Measurements from ENCODE around the gene JUND. TPM values are rescaled to one million over a fixed set of nuclear protein-coding genes. Genes with fewer than 3 reads are reported as not detected.

JUND gene
- polyA plus RNA-seq, 3 donors: 22.5 to 1,792 (median 86.9) TPM

DNA sequence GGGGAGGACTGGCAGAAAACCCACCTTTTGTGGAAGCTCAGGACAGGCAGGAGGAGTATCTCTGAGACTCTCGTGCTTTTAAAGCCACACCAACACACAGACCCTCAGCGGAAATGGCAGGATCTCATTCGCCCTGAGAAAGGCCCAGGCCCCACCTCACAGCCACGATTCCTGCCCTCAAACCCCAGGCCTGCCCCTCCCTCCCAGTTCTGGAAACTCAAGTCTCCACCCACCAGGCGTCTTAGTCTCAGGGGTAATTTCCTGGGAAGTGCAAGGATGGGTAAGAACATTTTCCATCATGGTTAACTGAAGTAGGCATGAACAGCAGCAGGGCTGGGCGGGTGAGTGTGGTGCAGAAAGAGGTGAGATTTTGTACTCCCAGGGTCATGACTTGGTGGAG, 47.2 kb downstream of the JUND start:
- TF ChIP-seq, protein P1, sequence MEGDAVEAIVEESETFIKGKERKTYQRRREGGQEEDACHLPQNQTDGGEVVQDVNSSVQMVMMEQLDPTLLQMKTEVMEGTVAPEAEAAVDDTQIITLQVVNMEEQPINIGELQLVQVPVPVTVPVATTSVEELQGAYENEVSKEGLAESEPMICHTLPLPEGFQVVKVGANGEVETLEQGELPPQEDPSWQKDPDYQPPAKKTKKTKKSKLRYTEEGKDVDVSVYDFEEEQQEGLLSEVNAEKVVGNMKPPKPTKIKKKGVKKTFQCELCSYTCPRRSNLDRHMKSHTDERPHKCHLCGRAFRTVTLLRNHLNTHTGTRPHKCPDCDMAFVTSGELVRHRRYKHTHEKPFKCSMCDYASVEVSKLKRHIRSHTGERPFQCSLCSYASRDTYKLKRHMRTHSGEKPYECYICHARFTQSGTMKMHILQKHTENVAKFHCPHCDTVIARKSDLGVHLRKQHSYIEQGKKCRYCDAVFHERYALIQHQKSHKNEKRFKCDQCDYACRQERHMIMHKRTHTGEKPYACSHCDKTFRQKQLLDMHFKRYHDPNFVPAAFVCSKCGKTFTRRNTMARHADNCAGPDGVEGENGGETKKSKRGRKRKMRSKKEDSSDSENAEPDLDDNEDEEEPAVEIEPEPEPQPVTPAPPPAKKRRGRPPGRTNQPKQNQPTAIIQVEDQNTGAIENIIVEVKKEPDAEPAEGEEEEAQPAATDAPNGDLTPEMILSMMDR (IDR thresholded peaks at IDR 0.05): no peak
- H3K36me3 ChIP-seq (replicated peaks in 1 of 2; ENCODE audit: control insufficient read depth in 1 of 2, insufficient read depth in 2 of 2, low read length in 2 of 2): no peaks in the 10 kb centered on the region
- Mint-ChIP-seq H3K4me3 (no peak overlapping the region), H3K9me3 (peaks cover 6 to 15% (median 9%) of the 10 kb centered on the region in 7 donors), H3K27me3 (ENCODE audit: low read depth in 3 of 3) (peaks cover 30 to 56% (median 50%) of the 10 kb centered on the region in 3 donors), H3K27ac (no peak overlapping the region), H3K4me1 (peaks cover 10% of the 10 kb centered on the region), H3K36me3 (peaks cover 0 to 2% of the 10 kb centered on the region in 2 donors)
- H3K9me3 ChIP-seq (replicated peaks in 1 of 2; ENCODE audit: control insufficient read depth in 1 of 2, insufficient read depth in 1 of 2, low read length in 2 of 2): peaks cover 3 to 7% of the 10 kb centered on the region in 2 donors
- no peak overlapping the region for H2AFZ ChIP-seq (ENCODE audit: insufficient read depth, low read depth, low read length, poor library complexity, severe bottlenecking)
- no peaks in the 10 kb centered on the region for H4K20me1 ChIP-seq (ENCODE audit: insufficient read depth, low read length)
- no peak overlapping the region for H3K4me2 ChIP-seq (replicated peaks; ENCODE audit: extremely low read depth, low read length, poor library complexity, severe bottlenecking)
- H3K4me3 ChIP-seq (replicated peaks in 1 of 3; ENCODE audit: low read depth in 2 of 3, low read length in 3 of 3): no peak overlapping the region
- no peak overlapping the region for H3K9ac ChIP-seq (ENCODE audit: insufficient read depth, low read length, poor library complexity, severe bottlenecking)
- 34% methylated on average over 4 of the region's 6 CpGs for WGBS (ENCODE audit: insufficient coverage)
- no peaks in the 10 kb centered on the region for H3K79me2 ChIP-seq (ENCODE audit: insufficient read depth, low read length)
- no peak overlapping the region for H3K27ac ChIP-seq (ENCODE audit: low read depth in 1 of 2, low read length in 2 of 2)
- intact Hi-C loops (cut with micrococcal nuclease): no loop called here
- H3K27me3 ChIP-seq (ENCODE audit: control insufficient read depth in 2 of 2, insufficient read depth in 2 of 2, low read length in 2 of 2): peaks cover 7 to 35% of the 10 kb centered on the region in 2 donors
- H3K4me1 ChIP-seq (ENCODE audit: control insufficient read depth in 1 of 2, insufficient read depth in 2 of 2, low read length in 2 of 2): peaks cover 0 to 11% of the 10 kb centered on the region in 2 donors
- DNase-seq: no peak

DNA sequence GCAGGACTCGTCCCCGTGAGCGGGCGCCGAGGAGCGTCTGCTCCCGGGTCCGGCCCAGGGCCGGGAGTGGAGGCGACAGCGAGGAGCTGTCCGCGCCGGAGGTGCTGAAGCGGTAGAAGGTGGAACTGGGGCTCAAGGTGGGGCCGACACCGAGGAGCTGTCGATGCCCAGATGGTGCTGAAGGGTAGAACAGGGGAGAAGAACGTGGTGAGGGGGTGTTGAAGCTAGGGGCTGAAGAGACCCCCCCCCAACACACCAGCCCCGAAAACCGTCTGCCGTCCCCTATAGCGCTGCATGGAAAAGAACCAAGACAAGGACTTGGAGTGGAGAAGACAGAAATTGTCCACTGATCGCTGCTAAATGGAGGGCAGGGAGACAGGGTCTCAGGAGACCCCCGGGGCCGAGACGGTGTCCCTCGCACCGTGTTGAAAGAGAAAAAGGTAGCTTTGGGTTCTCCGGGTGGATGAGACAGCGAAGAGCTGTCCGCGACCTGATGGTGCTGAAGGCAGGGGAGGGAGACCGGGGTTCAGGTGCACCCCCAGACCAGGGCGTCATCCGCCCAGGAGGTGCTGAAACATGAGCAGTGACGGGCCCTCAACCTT, 48.1 kb downstream of the JUND start:
- TF ChIP-seq, protein P1 (IDR thresholded peaks at IDR 0.05): no peak
- H3K27ac Mint-ChIP-seq: no peak overlapping the region

More for the DNA sequence above, 48.1 kb downstream of the JUND start:
- Histone ChIP-seq H3K9ac (ENCODE audit: insufficient read depth, low read length, poor library complexity, severe bottlenecking) (no peak overlapping the region), H3K4me3 (replicated peaks in 1 of 3; ENCODE audit: low read depth in 2 of 3, low read length in 3 of 3) (no peak overlapping the region), H3K79me2 (ENCODE audit: insufficient read depth, low read length) (no peaks in the 10 kb centered on the region), H3K36me3 (replicated peaks in 1 of 2; ENCODE audit: control insufficient read depth in 1 of 2, insufficient read depth in 2 of 2, low read length in 2 of 2) (no peaks in the 10 kb centered on the region), H3K9me3 (replicated peaks in 1 of 2; ENCODE audit: control insufficient read depth in 1 of 2, insufficient read depth in 1 of 2, low read length in 2 of 2) (peaks cover 3 to 7% of the 10 kb centered on the region in 2 donors), H3K4me2 (replicated peaks; ENCODE audit: extremely low read depth, low read length, poor library complexity, severe bottlenecking) (no peak overlapping the region), H3K27ac (ENCODE audit: low read depth in 1 of 2, low read length in 2 of 2) (no peak overlapping the region), H3K4me1 (ENCODE audit: control insufficient read depth in 1 of 2, insufficient read depth in 2 of 2, low read length in 2 of 2) (peaks cover 0 to 11% of the 10 kb centered on the region in 2 donors), H3K27me3 (ENCODE audit: control insufficient read depth in 2 of 2, insufficient read depth in 2 of 2, low read length in 2 of 2) (peaks cover 7 to 35% of the 10 kb centered on the region in 2 donors), H4K20me1 (ENCODE audit: insufficient read depth, low read length) (no peaks in the 10 kb centered on the region), H2AFZ (ENCODE audit: insufficient read depth, low read depth, low read length, poor library complexity, severe bottlenecking) (no peak overlapping the region)
- DNase-seq: peak; percentile 26 to 37 (median 29)
- peaks cover 10% of the 10 kb centered on the region for H3K4me1 Mint-ChIP-seq
- peak overlapping the region in 1 of 2 donors; percentile 70 for H3K4me3 Mint-ChIP-seq
- peaks cover 6 to 15% (median 9%) of the 10 kb centered on the region in 7 donors for H3K9me3 Mint-ChIP-seq
- intact Hi-C loops (cut with micrococcal nuclease): no loop called here
- H3K36me3 Mint-ChIP-seq: peaks cover 0 to 2% of the 10 kb centered on the region in 2 donors
- WGBS (ENCODE audit: insufficient coverage): 15% methylated on average over 24 of the region's 37 CpGs
- peaks cover 30 to 51% (median 50%) of the 10 kb centered on the region in 3 donors for H3K27me3 Mint-ChIP-seq (ENCODE audit: low read depth in 3 of 3)
